ENCODE measurements around the gene LRCH1.

The LRCH1 gene

GRCh38 chr13:46600943-46601311 is 48.0 kb downstream of the LRCH1 start:
- Histone ChIP-seq H4K20me1 (ENCODE audit: insufficient read depth, low read length) (peaks cover 71% of the 10 kb centered on the region), H3K4me1 (ENCODE audit: insufficient read depth, low read length) (no peaks in the 10 kb centered on the region; the same call in none of the 2 replicates)

DNA sequence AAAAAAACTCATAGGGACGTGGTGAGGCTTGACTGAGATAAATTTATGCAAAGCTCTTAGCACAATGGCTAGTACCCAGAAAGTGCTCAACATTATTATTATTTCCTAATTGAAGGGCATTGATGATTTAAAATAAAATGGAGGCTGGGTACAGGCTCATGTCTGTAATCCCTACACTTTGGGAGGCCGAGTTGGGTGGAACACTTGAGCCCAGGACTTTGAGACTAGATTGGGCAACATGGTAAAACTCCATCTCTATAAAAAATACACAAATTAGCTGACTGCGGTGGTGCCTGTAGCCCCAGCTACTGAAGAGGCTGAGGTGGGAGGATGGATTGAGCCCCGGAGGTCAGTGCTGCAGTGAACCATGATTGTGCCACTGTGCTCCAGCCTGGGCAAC is 49.6 kb downstream of the LRCH1 start:
- H3K4me3 ChIP-seq (ENCODE audit: low read depth in 1 of 2, low read length in 2 of 2) = no peak overlapping the region
- TF ChIP-seq, protein P1, sequence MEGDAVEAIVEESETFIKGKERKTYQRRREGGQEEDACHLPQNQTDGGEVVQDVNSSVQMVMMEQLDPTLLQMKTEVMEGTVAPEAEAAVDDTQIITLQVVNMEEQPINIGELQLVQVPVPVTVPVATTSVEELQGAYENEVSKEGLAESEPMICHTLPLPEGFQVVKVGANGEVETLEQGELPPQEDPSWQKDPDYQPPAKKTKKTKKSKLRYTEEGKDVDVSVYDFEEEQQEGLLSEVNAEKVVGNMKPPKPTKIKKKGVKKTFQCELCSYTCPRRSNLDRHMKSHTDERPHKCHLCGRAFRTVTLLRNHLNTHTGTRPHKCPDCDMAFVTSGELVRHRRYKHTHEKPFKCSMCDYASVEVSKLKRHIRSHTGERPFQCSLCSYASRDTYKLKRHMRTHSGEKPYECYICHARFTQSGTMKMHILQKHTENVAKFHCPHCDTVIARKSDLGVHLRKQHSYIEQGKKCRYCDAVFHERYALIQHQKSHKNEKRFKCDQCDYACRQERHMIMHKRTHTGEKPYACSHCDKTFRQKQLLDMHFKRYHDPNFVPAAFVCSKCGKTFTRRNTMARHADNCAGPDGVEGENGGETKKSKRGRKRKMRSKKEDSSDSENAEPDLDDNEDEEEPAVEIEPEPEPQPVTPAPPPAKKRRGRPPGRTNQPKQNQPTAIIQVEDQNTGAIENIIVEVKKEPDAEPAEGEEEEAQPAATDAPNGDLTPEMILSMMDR (IDR thresholded peaks at IDR 0.05; ENCODE audit: borderline replicate concordance, extremely low read depth, low read length, poor library complexity, severe bottlenecking) = no peak
- no peak for TF ChIP-seq EZH2 (IDR thresholded peaks at IDR 0.05; ENCODE audit: borderline replicate concordance, low read depth, low read length, severe bottlenecking)
- peaks cover 78% of the 10 kb centered on the region for H4K20me1 ChIP-seq (ENCODE audit: insufficient read depth, low read length)
- ATAC-seq (ENCODE audit: insufficient read depth, low read depth) = no peak
- H3K9ac ChIP-seq (ENCODE audit: low read depth, low read length) = no peak overlapping the region
- 0 out of 2 replicates have a peak, but pooled peaks cover 3% of the 10 kb centered on the region for H3K36me3 ChIP-seq (ENCODE audit: insufficient read depth, low read length)
- H3K79me2 ChIP-seq (ENCODE audit: insufficient read depth, low read length) = peaks cover 100% of the 10 kb centered on the region
- H3K4me2 ChIP-seq (ENCODE audit: insufficient read depth, low read length) = no peak overlapping the region
- H3K27ac ChIP-seq (ENCODE audit: low read length) = no peak overlapping the region
- no peaks in the 10 kb centered on the region; the same call in none of the 2 replicates for H3K4me1 ChIP-seq (ENCODE audit: insufficient read depth, low read length)
- H3K9me3 ChIP-seq (ENCODE audit: insufficient read depth, low read length, severe bottlenecking) = no peaks in the 10 kb centered on the region
- no peak for DNase-seq
- H2AFZ ChIP-seq (ENCODE audit: low read depth, low read length) = no peak overlapping the region
- no peaks in the 10 kb centered on the region for H3K27me3 ChIP-seq (ENCODE audit: insufficient read depth, low read length, poor library complexity)

More at GRCh38 chr13:46600943-46601311, 48.0 kb downstream of the LRCH1 start:
- Histone ChIP-seq H2AFZ (ENCODE audit: low read depth, low read length) (no peak overlapping the region), H3K9ac (ENCODE audit: low read depth, low read length) (no peak overlapping the region), H3K4me3 (ENCODE audit: low read depth in 1 of 2, low read length in 2 of 2) (no peak overlapping the region), H3K9me3 (ENCODE audit: insufficient read depth, low read length, severe bottlenecking) (no peaks in the 10 kb centered on the region), H3K27ac (ENCODE audit: low read length) (peak overlapping the region; percentile 8; the same call in 1 of the 2 replicates), H3K79me2 (ENCODE audit: insufficient read depth, low read length) (peaks cover 100% of the 10 kb centered on the region), H3K4me2 (ENCODE audit: insufficient read depth, low read length) (no peak overlapping the region), H3K27me3 (ENCODE audit: insufficient read depth, low read length, poor library complexity) (no peaks in the 10 kb centered on the region), H3K36me3 (ENCODE audit: insufficient read depth, low read length) (0 out of 2 replicates have a peak, but pooled peaks cover 3% of the 10 kb centered on the region)
- ATAC-seq (ENCODE audit: insufficient read depth, low read depth) (no peak), DNase-seq (no peak)
- TF ChIP-seq, protein P1 (IDR thresholded peaks at IDR 0.05; ENCODE audit: borderline replicate concordance, extremely low read depth, low read length, poor library complexity, severe bottlenecking) = no peak
- no peak for TF ChIP-seq EZH2 (IDR thresholded peaks at IDR 0.05; ENCODE audit: borderline replicate concordance, low read depth, low read length, severe bottlenecking)

DNA sequence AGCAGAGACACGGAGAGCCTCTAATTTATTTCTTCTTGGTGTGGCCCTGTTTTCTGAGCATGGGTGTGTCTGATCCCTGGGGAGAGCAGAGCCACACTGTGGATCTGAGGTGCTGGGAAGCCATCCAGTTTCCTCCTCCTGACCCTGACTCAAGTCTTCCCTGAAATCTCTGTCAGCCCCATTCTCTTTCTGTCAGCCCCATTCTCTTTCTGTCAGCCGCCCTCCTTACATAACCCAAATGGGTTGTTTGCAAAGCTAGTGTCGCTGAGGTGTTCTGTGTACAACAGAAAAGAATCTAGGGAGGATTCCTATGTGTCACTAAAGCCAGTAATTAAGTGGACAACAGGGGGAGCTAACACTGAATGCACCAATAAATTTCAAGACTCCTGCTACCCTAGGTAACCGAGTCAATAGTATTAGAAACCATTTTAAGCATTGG is 50.2 kb downstream of the LRCH1 start:
- no peak for DNase-seq
- Histone ChIP-seq H3K79me2 (ENCODE audit: insufficient read depth, low read length) (peaks cover 100% of the 10 kb centered on the region), H3K4me2 (ENCODE audit: insufficient read depth, low read length) (no peak overlapping the region), H3K36me3 (ENCODE audit: insufficient read depth, low read length) (0 out of 2 replicates have a peak, but pooled peaks cover 3% of the 10 kb centered on the region), H3K4me3 (ENCODE audit: low read depth in 1 of 2, low read length in 2 of 2) (no peak overlapping the region), H3K4me1 (ENCODE audit: insufficient read depth, low read length) (no peaks in the 10 kb centered on the region; the same call in none of the 2 replicates), H3K27ac (ENCODE audit: low read length) (no peak overlapping the region), H4K20me1 (ENCODE audit: insufficient read depth, low read length) (peaks cover 83% of the 10 kb centered on the region), H2AFZ (ENCODE audit: low read depth, low read length) (no peak overlapping the region), H3K27me3 (ENCODE audit: insufficient read depth, low read length, poor library complexity) (no peaks in the 10 kb centered on the region), H3K9me3 (ENCODE audit: insufficient read depth, low read length, severe bottlenecking) (no peaks in the 10 kb centered on the region), H3K9ac (ENCODE audit: low read depth, low read length) (no peak overlapping the region)
- ATAC-seq (ENCODE audit: insufficient read depth, low read depth) = no peak
- TF ChIP-seq EZH2 (IDR thresholded peaks at IDR 0.05; ENCODE audit: borderline replicate concordance, low read depth, low read length, severe bottlenecking) = no peak
- TF ChIP-seq, protein P1 (IDR thresholded peaks at IDR 0.05; ENCODE audit: borderline replicate concordance, extremely low read depth, low read length, poor library complexity, severe bottlenecking) = peak; percentile 33
